ENCODE measurements around the gene TMC7. TPM values are rescaled to one million over a fixed set of nuclear protein-coding genes. Genes with fewer than 3 reads are reported as not detected.

TMC7 gene
- total and polyA plus RNA-seq, 2 experiments from 2014 or later: 1.7 to 2.4 TPM

GRCh38 chr16:19005561-19006445, 22.1 kb downstream of the TMC7 start:
- Histone ChIP-seq H3K27ac (ENCODE audit: low read depth) (peak overlapping the region; percentile 52; the same call in 1 of the 2 replicates), H3K4me2 (peak overlapping the region; percentile 54; the same call in 1 of the 2 replicates)
- H3K9me3 Mint-ChIP-seq: peaks cover 8% of the 10 kb centered on the region; the same call in 2 of the 3 replicates

More at GRCh38 chr16:19005561-19006445, 22.1 kb downstream of the TMC7 start:
- no peak overlapping the region for H3K4me3 ChIP-seq
- DNase-seq (ENCODE audit: low spot score): peak; percentile 61
- Mint-ChIP-seq H3K4me1 (peaks cover 12% of the 10 kb centered on the region), H3K4me3 (no peak overlapping the region), H3K27ac (peak overlapping the region; percentile 90), H3K36me3 (ENCODE audit: low read depth) (peaks cover 15% of the 10 kb centered on the region; the same call in 2 of the 3 replicates), H3K27me3 (ENCODE audit: insufficient read depth, low read depth, poor library complexity) (peaks cover 10% of the 10 kb centered on the region)
- no peak for TF ChIP-seq ZNF114 (CRISPR knock-in tag; IDR thresholded peaks at IDR 0.05)
- TF ChIP-seq POLR2AphosphoS5 (IDR thresholded peaks at IDR 0.05; ENCODE audit: low read depth): no peak
- no peak for TF ChIP-seq STAT1 (IDR thresholded peaks at IDR 0.05; ENCODE audit: unreplicated experiment)
- TF ChIP-seq ZNF462 (CRISPR knock-in tag; IDR thresholded peaks at IDR 0.05): no peak
- TF ChIP-seq CREB1 (CRISPR knock-in tag; IDR thresholded peaks at IDR 0.05; ENCODE audit: low read depth): no peak
- no peak for TF ChIP-seq EZH2phosphoT487 (IDR thresholded peaks at IDR 0.05; ENCODE audit: unreplicated experiment)
- no peak for TF ChIP-seq REST (IDR thresholded peaks at IDR 0.05; ENCODE audit: unreplicated experiment)
- no peak for TF ChIP-seq ZNF331 (CRISPR knock-in tag; IDR thresholded peaks at IDR 0.05; ENCODE audit: low read depth)
- no peak for TF ChIP-seq NANOG (IDR thresholded peaks at IDR 0.05; ENCODE audit: borderline replicate concordance)
- no peak for TF ChIP-seq EZH2 (IDR thresholded peaks at IDR 0.05; ENCODE audit: low read depth, unreplicated experiment)
- no peak for TF ChIP-seq JUNB (IDR thresholded peaks at IDR 0.05; ENCODE audit: unreplicated experiment)
- TF ChIP-seq CTCF (conservative IDR thresholded peaks at IDR 0.05; ENCODE audit: low read depth in 2 of 2): no peak
- no peak for TF ChIP-seq ETS1 (IDR thresholded peaks at IDR 0.05)
- H3K4me1 ChIP-seq (ENCODE audit: insufficient read depth): 0 out of 2 replicates have a peak, but pooled peaks cover 6% of the 10 kb centered on the region
- no peaks in the 10 kb centered on the region for H3K79me2 ChIP-seq (replicated peaks; ENCODE audit: insufficient read depth)
- H3F3A ChIP-seq (replicated peaks; ENCODE audit: low read depth): 0 out of 2 replicates have a peak, but pooled peaks cover under 1% of the 10 kb centered on the region
- H3K9me2 ChIP-seq (ENCODE audit: insufficient read depth): no peaks in the 10 kb centered on the region
- H3K27me3 ChIP-seq (ENCODE audit: insufficient read depth): no peaks in the 10 kb centered on the region
- peak overlapping the region; percentile 49; the same call in 1 of the 2 replicates for H2AFZ ChIP-seq
- H4K20me1 ChIP-seq (replicated peaks; ENCODE audit: insufficient read depth): no peaks in the 10 kb centered on the region
- no peaks in the 10 kb centered on the region for H3K36me3 ChIP-seq (ENCODE audit: insufficient read depth)
- ATAC-seq: peak; percentile 95

Measured in GM23338 (cell line).